H54 (cell line): ENCODE measurements around the gene BCL10.
A peak's percentile ranks its signal among the peaks of the same experiment; 100 is the strongest.

Experiments
- DNase-seq: peaks from one replicate; pipeline ENCODE4 v3.0.0; 2011; ENCODE audit warnings: low spot score, mixed read lengths; ENCODE audit not compliant: insufficient read length
- FAIRE-seq: peaks from 3 replicates; lab custom pipeline; 2011; peaks lifted over from hg19 to GRCh38; lab: Jason Lieb, UNC
- POLR2A ChIP-seq: IDR thresholded peaks from 2 replicates; pipeline ENCODE4 v1.6.1; 2011; ENCODE audit warnings: low read depth, mild to moderate bottlenecking, low read length

Gene BCL10

GRCh38 chr1:85237613-85238012, 38.8 kb downstream of the BCL10 start:
- TF ChIP-seq POLR2A = no peak
- DNase-seq (no peak), FAIRE-seq (no peak)

DNA sequence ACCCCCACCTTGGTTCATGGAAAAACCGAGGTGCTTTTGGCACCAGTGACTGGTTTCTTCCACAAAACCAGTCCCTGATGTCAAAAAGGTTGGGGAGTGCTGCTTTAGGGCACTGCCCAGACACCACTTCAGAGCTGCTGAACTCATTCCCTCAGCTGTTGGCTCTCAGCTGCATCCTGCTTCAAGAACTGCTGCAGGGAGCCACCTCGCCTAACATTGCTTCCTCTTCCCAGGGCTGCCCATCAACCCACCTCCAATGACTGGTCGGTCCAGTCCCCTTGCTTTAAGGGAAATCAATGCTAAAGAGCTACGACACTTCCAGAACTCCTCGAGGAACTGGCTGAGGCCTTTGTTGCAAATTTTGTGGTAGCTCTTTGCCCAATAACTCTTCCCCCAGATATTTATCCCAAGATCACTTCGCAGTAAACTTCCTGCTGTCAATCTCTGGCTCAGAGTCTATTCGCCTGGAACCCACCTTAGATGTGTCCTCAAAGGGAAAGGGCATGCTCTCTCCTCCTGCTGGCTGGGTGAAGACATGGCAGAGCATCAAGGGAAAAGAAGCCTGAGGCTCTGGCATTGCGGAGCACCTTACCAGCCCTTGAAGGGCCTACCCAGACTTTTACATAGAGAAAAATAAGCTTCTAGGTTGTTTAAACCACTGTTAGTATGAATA, 46.0 kb downstream of the BCL10 start:
- no peak for DNase-seq
- no peak for TF ChIP-seq POLR2A
- FAIRE-seq = no peak

DNA sequence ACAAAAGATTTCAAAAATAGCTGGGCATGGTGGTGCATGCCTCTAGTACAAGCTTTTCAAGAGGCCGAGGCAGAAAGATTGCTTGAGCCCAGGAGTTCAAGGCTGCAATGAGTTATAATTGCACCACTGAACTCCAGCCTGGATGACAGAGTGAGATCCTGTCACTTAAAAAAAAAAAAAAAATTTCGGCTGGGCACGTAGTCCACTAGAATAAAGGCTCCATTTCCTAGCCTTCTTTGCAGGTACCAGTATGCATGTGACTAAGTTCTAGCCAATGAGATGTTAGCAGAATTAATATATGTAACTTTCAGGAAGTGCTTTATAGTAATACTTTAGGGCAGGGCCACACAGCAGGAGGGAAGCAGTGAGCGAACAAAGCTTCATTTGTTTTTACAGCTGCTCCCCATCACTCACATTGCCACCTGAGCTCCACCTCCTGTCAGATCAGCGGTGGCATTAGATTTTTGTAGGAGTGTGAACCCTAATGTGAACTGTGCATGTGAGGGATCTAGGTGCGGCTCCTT, 46.8 kb downstream of the BCL10 start:
- FAIRE-seq = peak; percentile 69
- DNase-seq = no peak
- no peak for TF ChIP-seq POLR2A

DNA sequence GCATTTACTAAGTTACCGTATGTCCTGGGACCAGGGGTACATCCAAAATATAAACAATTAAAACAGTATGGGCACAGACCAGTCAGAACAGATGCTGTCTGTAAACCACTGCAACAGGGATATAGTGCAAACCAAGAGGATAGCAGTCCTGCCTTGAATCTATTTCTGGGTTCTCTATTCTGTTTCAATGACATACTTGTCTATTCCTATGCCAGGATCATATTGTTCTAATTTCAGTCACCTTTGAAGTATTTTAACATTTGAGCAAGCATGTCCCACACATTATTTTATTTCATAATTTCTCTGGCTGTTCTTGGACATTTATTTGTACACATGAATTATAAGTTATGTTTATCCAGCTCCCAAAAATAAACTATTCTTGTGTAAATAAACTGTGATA, 47.5 kb downstream of the BCL10 start:
- DNase-seq (no peak), FAIRE-seq (no peak)
- no peak for TF ChIP-seq POLR2A

DNA sequence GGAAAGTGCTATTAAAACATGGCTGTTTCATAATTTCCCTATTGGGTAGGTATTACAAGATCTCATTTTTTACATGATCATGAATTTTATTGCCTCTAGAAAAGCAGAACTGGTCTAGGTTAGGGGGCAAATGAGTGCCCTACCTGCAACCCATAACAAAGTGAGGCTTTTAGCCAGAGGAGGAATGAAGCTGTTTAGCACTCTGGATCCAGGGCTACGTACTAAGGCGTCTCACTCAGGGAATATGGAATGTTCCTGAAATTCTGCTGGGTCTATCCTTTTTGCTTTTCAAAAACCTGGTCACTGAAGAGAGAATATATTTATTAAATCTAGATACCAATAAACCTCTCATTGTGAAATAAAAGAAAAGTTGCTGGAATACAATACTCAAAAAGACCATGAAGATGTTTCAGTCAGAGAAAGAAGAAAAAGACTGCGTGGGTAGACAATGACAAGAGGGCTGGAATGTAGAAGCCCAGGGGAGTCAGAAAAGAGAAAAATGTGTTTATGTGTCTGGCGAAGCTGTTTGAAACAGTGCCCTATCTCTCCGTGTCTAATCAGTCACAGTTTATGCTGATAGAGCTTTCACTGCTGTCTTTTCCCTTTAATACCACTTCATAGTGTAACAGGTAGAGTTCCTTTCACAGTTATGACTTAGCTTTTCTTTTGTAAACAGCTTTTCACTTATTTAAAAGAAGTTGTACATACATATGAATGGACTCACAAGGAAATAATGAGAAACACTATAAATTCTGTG, 50.6 kb downstream of the BCL10 start:
- FAIRE-seq (no peak), DNase-seq (no peak)
- TF ChIP-seq POLR2A = no peak

GRCh38 chr1:85224734-85225623, 51.5 kb downstream of the BCL10 start:
- DNase-seq (no peak), FAIRE-seq (no peak)
- TF ChIP-seq POLR2A = no peak

DNA sequence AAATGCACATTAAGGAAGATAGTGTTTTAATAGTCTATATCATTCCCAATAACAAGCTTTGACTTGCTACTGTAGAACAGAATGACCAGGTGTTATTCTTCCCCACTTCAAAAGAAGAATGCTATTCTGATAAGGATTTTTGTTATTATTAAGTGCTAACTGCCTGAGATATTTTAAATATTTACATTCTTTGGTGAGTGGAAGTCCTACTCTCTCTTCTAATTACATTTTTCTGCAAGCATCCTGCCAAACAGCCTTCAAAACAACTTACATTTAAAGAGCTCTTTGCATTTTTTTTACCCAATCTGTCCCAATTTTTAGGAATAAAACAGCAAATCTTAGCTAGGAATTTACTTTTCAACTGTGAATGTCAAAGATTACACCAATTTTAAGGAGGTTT, 52.1 kb downstream of the BCL10 start:
- TF ChIP-seq POLR2A = no peak
- DNase-seq (no peak), FAIRE-seq (no peak)

DNA sequence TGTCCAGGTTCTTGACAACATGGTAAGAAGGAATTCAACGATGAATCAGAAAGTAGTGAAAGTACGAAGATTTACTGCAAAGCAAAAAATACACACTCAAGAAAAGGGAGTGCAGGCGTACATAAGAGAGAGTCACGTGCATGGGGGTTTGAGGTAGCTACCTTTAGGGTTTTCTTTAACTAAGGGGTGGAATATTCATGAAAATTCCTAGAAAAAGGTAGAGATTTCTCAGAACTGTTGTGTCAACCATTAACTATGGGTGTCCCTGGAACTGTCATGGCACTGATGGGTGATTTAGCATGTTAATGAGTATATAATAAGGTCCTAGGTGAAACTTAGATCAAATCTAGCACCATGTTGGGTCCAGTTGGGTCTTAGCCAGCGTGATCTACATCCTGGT, 53.1 kb downstream of the BCL10 start:
- no peak for FAIRE-seq
- TF ChIP-seq POLR2A = no peak
- DNase-seq = no peak

DNA sequence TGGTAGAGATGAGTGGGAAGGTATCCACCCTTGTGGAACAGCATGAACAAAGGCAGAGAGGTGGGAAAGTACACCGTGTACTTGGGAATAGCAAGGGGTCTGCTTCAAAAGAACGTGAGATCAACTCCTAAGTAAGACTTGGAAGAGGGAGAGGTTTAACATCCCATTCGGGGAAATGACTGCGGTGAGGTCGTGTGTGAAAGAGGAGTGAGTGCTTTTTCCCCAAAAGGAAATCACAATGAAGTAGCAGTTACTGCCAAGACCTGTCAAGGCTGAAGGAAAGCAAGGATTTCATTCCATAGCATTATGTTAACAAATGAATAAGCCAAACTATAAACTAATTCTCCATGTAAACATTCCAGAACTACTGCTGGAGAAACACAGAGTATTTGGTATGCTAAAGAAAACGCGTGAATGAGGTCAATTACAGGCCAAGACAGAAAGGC, 55.7 kb downstream of the BCL10 start:
- DNase-seq (no peak), FAIRE-seq (peak; percentile 45)
- TF ChIP-seq POLR2A = no peak

DNA sequence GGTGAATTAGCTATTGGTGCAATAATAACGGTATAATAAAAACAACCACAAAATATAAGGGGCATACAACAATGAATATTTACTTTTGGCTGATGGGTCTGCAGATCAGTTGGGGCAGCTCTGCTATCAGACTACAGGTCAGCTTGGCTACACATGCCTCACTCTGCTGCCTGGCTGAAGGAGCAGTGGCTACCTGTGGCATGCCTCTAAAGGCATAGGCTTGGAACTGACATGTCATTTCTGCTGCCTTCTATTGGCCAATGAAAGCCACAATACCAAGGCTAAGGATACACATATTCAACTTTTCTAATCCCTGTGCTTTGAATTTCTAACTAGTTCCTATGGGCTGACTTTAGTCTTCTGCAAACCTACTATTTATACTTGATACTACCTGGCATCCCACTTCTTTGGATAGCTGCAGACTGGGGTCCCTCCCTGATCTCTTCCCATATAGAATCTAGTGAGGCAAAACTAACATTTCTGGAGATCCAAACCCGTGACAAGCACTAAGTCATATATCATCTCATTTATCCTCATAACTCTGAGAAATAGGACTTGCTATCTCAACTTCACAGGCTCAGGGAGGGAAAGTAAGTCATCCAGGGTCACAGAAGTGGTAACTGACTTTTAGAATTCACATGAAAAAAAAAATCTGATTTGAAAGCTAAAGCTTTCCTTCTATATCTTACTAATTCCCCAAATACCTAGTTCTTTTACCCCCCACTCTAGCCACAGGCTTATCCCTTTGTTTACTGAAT, 56.4 kb downstream of the BCL10 start:
- no peak for FAIRE-seq
- TF ChIP-seq POLR2A = no peak
- no peak for DNase-seq

DNA sequence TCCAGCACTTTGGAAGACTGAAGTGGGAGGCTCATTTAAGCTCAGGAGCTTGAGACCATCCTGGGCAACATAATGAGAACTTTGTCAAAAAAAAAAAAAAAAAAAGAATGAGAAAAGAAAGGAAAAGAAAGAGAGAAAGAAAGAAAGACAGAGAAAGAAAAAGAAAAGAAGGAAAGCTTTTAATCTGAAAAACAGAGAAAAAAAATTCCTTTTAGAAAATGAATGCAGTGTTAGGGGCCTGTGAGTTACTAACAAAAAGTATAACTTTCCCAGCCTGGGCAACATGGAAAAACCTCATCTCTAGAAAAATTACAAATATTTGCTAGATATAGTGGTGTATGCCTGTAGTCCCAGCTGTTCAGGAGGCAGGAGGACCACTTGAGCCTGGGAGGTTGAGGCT, 59.7 kb downstream of the BCL10 start:
- TF ChIP-seq POLR2A = no peak
- DNase-seq (no peak), FAIRE-seq (no peak)
